H1 (cell line): Measurements from ENCODE around the gene CDIPT. TPM values are rescaled to one million over a fixed set of nuclear protein-coding genes. Genes with fewer than 3 reads are reported as not detected.
A peak's percentile ranks its signal among the peaks of the same experiment; 100 is the strongest.

ENCODE experiments used
- CTCF ChIA-PET: fragments of 300-600 bp; sonication (Branson Sonifier 250); formaldehyde crosslinking; loops from one replicate; lab custom pipeline; 2021; ENCODE audit not compliant: partially characterized antibody; lab: Charles Lee
- POLR2A ChIA-PET: fragments of 300-600 bp; sonication (Branson Sonifier 250); formaldehyde crosslinking; loops from one replicate; lab custom pipeline; 2021; ENCODE audit warnings: inconsistent platforms; ENCODE audit not compliant: partially characterized antibody; lab: Charles Lee
- DNase-seq, 2 experiments: peaks; one replicate each; pipeline versions ENCODE4 v3.0.0 to v3.0.0-alpha.2; 2010 to 2022; ENCODE audit warnings: low spot score in 2 of 2, low read depth in 1 of 2, mixed read lengths in 1 of 2
- FAIRE-seq: peaks from 2 replicates; lab custom pipeline; 2011; peaks lifted over from hg19 to GRCh38; lab: Jason Lieb, UNC
- H2AFZ ChIP-seq: 2 replicates; pipeline ENCODE4 v1.8.1; 2012; ENCODE audit warnings: low read length, inconsistent platforms
- H2AK5ac ChIP-seq: 2 replicates; pipeline ENCODE4 v1.6.1; 2013; ENCODE audit warnings: low read depth, low read length
- H2BK120ac ChIP-seq: replicated peaks from 2 replicates; pipeline ENCODE3; 2013; ENCODE audit warnings: low read depth, low read length, inconsistent platforms
- H2BK12ac ChIP-seq: 2 replicates; pipeline ENCODE4 v1.6.1; 2013; ENCODE audit warnings: low read depth, low read length
- H2BK15ac ChIP-seq: 2 replicates; pipeline ENCODE4 v1.6.1; 2013; ENCODE audit warnings: low read length
- H2BK20ac ChIP-seq: 2 replicates; pipeline ENCODE4 v1.6.1; 2013; ENCODE audit warnings: low read length
- H2BK5ac ChIP-seq: 2 replicates; pipeline ENCODE4 v1.6.1; 2013; ENCODE audit warnings: low read depth, low read length
- H3K14ac ChIP-seq: 2 replicates; pipeline ENCODE4 v1.6.1; 2013; ENCODE audit warnings: inconsistent platforms; ENCODE audit not compliant: insufficient read length
- H3K18ac ChIP-seq: 2 replicates; pipeline ENCODE4 v1.6.1; 2013; ENCODE audit warnings: low read length; ENCODE audit errors: extremely low read depth
- H3K23ac ChIP-seq: 2 replicates; pipeline ENCODE4 v1.6.1; 2013; ENCODE audit warnings: inconsistent platforms; ENCODE audit not compliant: insufficient read length
- H3K23me2 ChIP-seq: 2 replicates; pipeline ENCODE4 v1.6.1; 2013; ENCODE audit warnings: low read depth, low read length
- H3K27ac ChIP-seq: 2 replicates; pipeline ENCODE4 v1.6.1; 2011; ENCODE audit warnings: low read depth, low read length, inconsistent platforms
- H3K27me3 ChIP-seq, 4 experiments: replicated peaks in 1 of 4; 1 replicate in 1 of 4; 2 replicates in 3 of 4; pipeline versions ENCODE4 v1.6.1 to v1.8.1; 2011 to 2013; ENCODE audit warnings: low read length in 3 of 4, mild to moderate bottlenecking in 3 of 4, inconsistent platforms in 2 of 4, mixed read lengths in 2 of 4, moderate library complexity in 1 of 4; ENCODE audit not compliant: control insufficient read depth in 3 of 4, insufficient read depth in 3 of 4; ENCODE audit errors: extremely low read depth in 1 of 4
- H3K36me3 ChIP-seq, 4 experiments: 2 replicates each; pipeline versions ENCODE4 v1.6.1 to v1.8.1; 2011 to 2013; ENCODE audit warnings: mild to moderate bottlenecking in 4 of 4, low read length in 3 of 4, moderate library complexity in 2 of 4, control low read depth in 1 of 4, inconsistent platforms in 1 of 4; ENCODE audit not compliant: insufficient read depth in 4 of 4, control insufficient read depth in 2 of 4
- H3K4ac ChIP-seq: replicated peaks from 2 replicates; pipeline ENCODE3; 2013; ENCODE audit warnings: low read length, low read depth, mixed read lengths, inconsistent platforms; ENCODE audit not compliant: insufficient read length
- H3K4me1 ChIP-seq, 4 experiments: replicated peaks in 1 of 4; 1 replicate in 1 of 4; 2 replicates in 3 of 4; pipeline versions ENCODE4 v1.6.1 to v1.8.1; 2011 to 2013; ENCODE audit warnings: low read length in 3 of 4, inconsistent platforms in 2 of 4, mixed read lengths in 1 of 4; ENCODE audit not compliant: insufficient read depth in 4 of 4, control insufficient read depth in 3 of 4
- H3K4me2 ChIP-seq, 2 experiments: 2 replicates each; pipeline versions ENCODE4 v1.6.1 to v1.8.1; 2011 to 2013; ENCODE audit warnings: low read depth in 2 of 2, low read length in 2 of 2, control low read depth in 1 of 2, inconsistent platforms in 1 of 2, mild to moderate bottlenecking in 1 of 2; ENCODE audit not compliant: insufficient read depth in 1 of 2
- H3K4me3 ChIP-seq, 4 experiments: fragments of 200-600, 300-600 bp in 1 of 4; sonication (generic), shearing (Covaris generic), sonication (Bioruptor Twin) in 1 of 4; 2 replicates each; pipeline versions ENCODE4 v1.5.1 to v1.8.1; 2011 to 2016; ENCODE audit warnings: low read length in 4 of 4, low read depth in 3 of 4, control low read depth in 2 of 4, inconsistent platforms in 2 of 4, mild to moderate bottlenecking in 2 of 4, mixed read lengths in 1 of 4, moderate library complexity in 1 of 4; ENCODE audit not compliant: insufficient read depth in 2 of 4; ENCODE audit errors: extremely low read depth in 1 of 4
- H3K56ac ChIP-seq: replicated peaks from 2 replicates; pipeline ENCODE3; 2013; ENCODE audit warnings: low read depth, mild to moderate bottlenecking, mixed read lengths, low read length, inconsistent platforms; ENCODE audit not compliant: insufficient read length
- H3K79me1 ChIP-seq: 2 replicates; pipeline ENCODE4 v1.6.1; 2013; ENCODE audit warnings: low read depth, low read length, control low read depth
- H3K79me2 ChIP-seq, 2 experiments: 2 replicates each; pipeline versions ENCODE4 v1.6.1 to v1.8.1; 2012 to 2013; ENCODE audit warnings: low read length in 2 of 2, mild to moderate bottlenecking in 2 of 2, inconsistent platforms in 1 of 2; ENCODE audit not compliant: insufficient read depth in 2 of 2, control insufficient read depth in 1 of 2
- H3K9ac ChIP-seq, 4 experiments: replicated peaks in 1 of 4; 1 replicate in 1 of 4; 2 replicates in 3 of 4; pipeline versions ENCODE4 v1.6.1 to v1.8.1; 2011 to 2013; ENCODE audit warnings: low read depth in 3 of 4, low read length in 3 of 4, control low read depth in 2 of 4, mild to moderate bottlenecking in 2 of 4, moderate library complexity in 2 of 4, inconsistent platforms in 1 of 4; ENCODE audit errors: extremely low read depth in 1 of 4
- H3K9me3 ChIP-seq, 2 experiments: 2 replicates each; pipeline versions ENCODE4 v1.6.1 to v1.8.1; 2012 to 2013; ENCODE audit warnings: mild to moderate bottlenecking in 2 of 2, moderate library complexity in 2 of 2, control low read depth in 1 of 2, inconsistent platforms in 1 of 2, low read depth in 1 of 2, low read length in 1 of 2, mixed read lengths in 1 of 2; ENCODE audit not compliant: insufficient read depth in 2 of 2
- H4K20me1 ChIP-seq, 2 experiments: replicated peaks in 1 of 2; 2 replicates each; pipeline versions ENCODE3 to v1.8.1; 2011 to 2013; ENCODE audit warnings: inconsistent platforms in 2 of 2, low read length in 2 of 2, mild to moderate bottlenecking in 1 of 2; ENCODE audit not compliant: insufficient read depth in 2 of 2, control insufficient read depth in 1 of 2
- H4K5ac ChIP-seq: 2 replicates; pipeline ENCODE4 v1.6.1; 2013; ENCODE audit warnings: low read length, low read depth, mixed read lengths, inconsistent platforms; ENCODE audit not compliant: insufficient read length
- H4K8ac ChIP-seq: 2 replicates; pipeline ENCODE4 v1.8.0; 2013; ENCODE audit warnings: mild to moderate bottlenecking, moderate library complexity, low read length, inconsistent platforms; ENCODE audit not compliant: insufficient read depth; ENCODE audit errors: extremely low read depth
- H4K91ac ChIP-seq: replicated peaks from 2 replicates; pipeline ENCODE3; 2013; ENCODE audit warnings: low read length, mixed read lengths, inconsistent platforms; ENCODE audit not compliant: insufficient read length
- KDM4A ChIP-seq: IDR thresholded peaks from one replicate; pipeline ENCODE4 v1.7.1; 2012; ENCODE audit warnings: low read depth, mild to moderate bottlenecking, moderate library complexity, low read length, inconsistent platforms; ENCODE audit not compliant: severe bottlenecking
- PHF8 ChIP-seq: fragments of 200-600 bp; sonication (generic); conservative IDR thresholded peaks from 2 replicates; pipeline ENCODE4 v1.7.1; 2012; ENCODE audit warnings: low read depth, mild to moderate bottlenecking, inconsistent platforms, low read length, moderate library complexity
- POLR2AphosphoS5 ChIP-seq: IDR thresholded peaks from 2 replicates; pipeline ENCODE4 v1.6.1; 2011; ENCODE audit warnings: low read depth, low read length
- RAD21 ChIP-seq, 2 experiments: IDR thresholded peaks in 1 of 2; conservative IDR thresholded peaks in 1 of 2; 2 replicates each; pipeline ENCODE4 v1.6.1; 2011; ENCODE audit warnings: low read depth in 2 of 2, low read length in 2 of 2, improper control_type of control experiment in 1 of 2, inconsistent platforms in 1 of 2, mild to moderate bottlenecking in 1 of 2, moderate library complexity in 1 of 2
- RNF2 ChIP-seq: fragments of 200-900, 300-1000 bp; sonication (generic); IDR thresholded peaks from 2 replicates; pipeline ENCODE4 v1.7.1; 2016; ENCODE audit warnings: borderline replicate concordance, low read depth, mild to moderate bottlenecking, antibody characterized with exemption, low read length; ENCODE audit not compliant: poor library complexity, severe bottlenecking; ENCODE audit errors: missing control alignments
- SIN3A ChIP-seq, 2 experiments: IDR thresholded peaks in 1 of 2; conservative IDR thresholded peaks in 1 of 2; 2 replicates each; pipeline ENCODE4 v1.6.1; 2011 to 2012; ENCODE audit warnings: low read length in 2 of 2, improper control_type of control experiment in 1 of 2, low read depth in 1 of 2, mild to moderate bottlenecking in 1 of 2
- WGBS, 2 experiments: shearing (Covaris generic) in 1 of 2; methylation state at CpG; one replicate each; pipeline versions ENCODE4 v1.1.6 to v1.1.7; 2013 to 2015; ENCODE audit warnings: low lambda C conversion rate in 2 of 2, mixed read lengths in 2 of 2, inconsistent platforms in 1 of 2, low coverage in 1 of 2, missing lambda C conversion rate in 1 of 2; ENCODE audit not compliant: insufficient replicate concordance in 2 of 2, insufficient coverage in 1 of 2, insufficient read length in 1 of 2; ENCODE audit errors: extremely low coverage in 1 of 2, missing lambda C conversion rate in 1 of 2; 5-methylcytosine and 5-hydroxymethylcytosine counted together
- polyA plus RNA-seq, 7 experiments: library from polyadenylated mRNA; depleted of rRNA in 3 of 7; stranded (reverse) in 5 of 7; unstranded in 2 of 7; fragments of >200 nt in 5 of 7; fragments of 200-250 nt in 2 of 7; gene quantifications; 1 replicate in 5 of 7; 2 replicates in 1 of 7; 4 replicates in 1 of 7; pipeline versions ENCODE4 v1.2.1 to v1.2.3, GENCODE V29; 2011 to 2013; ENCODE audit warnings: missing spikeins in 2 of 7, mixed read lengths in 2 of 7
- total RNA-seq: library from RNA; stranded (reverse); fragmentation: NEBNext Ultra II Directional; extraction: Animal tissue kit (Norgen Biotek cat#: 25700); gene quantifications from 2 replicates; pipeline ENCODE4 v1.2.1, GENCODE V29; 2021

CDIPT gene
- total and polyA plus RNA-seq, 2 of the 8 experiments (the other 6 are each of a cell fraction or from before 2014, with no cell fraction given): 69.2 to 140 TPM

DNA sequence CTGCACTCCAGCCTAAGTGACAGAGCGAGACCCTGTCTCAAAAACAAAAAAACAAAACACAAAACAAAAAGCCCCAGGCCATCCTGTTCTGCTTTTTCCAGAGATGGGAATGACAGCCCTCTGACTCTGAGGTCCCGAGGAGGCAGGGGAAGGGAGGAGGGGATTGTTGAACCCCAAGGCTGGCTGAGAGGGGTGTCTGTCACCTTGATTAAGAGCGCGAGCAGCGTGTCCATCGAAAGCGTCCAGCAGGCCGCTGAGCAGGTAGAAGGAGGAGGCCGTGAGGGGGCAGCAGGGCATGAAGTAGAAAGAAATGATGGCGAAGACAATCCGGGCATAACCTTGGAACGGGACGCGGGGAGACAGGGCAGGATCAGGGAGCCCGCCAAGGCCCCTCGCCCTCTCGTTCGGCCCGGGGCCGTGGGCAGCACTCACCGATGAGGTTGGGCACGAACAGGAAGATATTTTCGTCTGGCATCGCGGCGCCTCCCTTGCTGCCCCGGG, 593 bp downstream of the CDIPT start:
- H2BK5ac ChIP-seq: peak overlapping the region; percentile 96

More for the DNA sequence above, 593 bp downstream of the CDIPT start:
- H3K23me2 ChIP-seq: peaks cover 8% of the 10 kb centered on the region; the same call in 1 of the 2 replicates
- DNase-seq (no peak), FAIRE-seq (no peak)
- H4K5ac ChIP-seq: peak overlapping the region; percentile 62
- CTCF ChIA-PET: interaction anchor here (1.1 to 2.4 kb wide), 5 partner anchors 12 to 49 kb away, joined by 3 to 10 read pairs (median 4); no protein-coding TSS in a partner anchor
- POLR2A ChIA-PET: interaction anchor here (0.9 to 3.7 kb wide), 12 partner anchors 8 to 170 kb away, joined by 3 to 11 read pairs (median 4); partner anchors contain the start of genes HIRIP3 and PAGR1
- peaks cover 0 to 11% (median 6%) of the 10 kb centered on the region in 4 experiments; a peak in 5 of 8 replicates for H3K36me3 ChIP-seq
- no peak overlapping the region for H2BK120ac ChIP-seq
- WGBS, 2 experiments: 5% methylated on average over 21 of the region's 27 CpGs; no CpG with 5 or more reads in 1 of the 2 experiments
- H4K91ac ChIP-seq: no peak overlapping the region
- no peak overlapping the region for H3K23ac ChIP-seq
- H3K9ac ChIP-seq: peak overlapping the region; percentile 8 to 93 (median 78); a peak in 6 of 7 replicates
- peak overlapping the region; percentile 64 to 95 for H3K4me2 ChIP-seq
- H3K27ac ChIP-seq: no peak overlapping the region
- peak overlapping the region; percentile 82 to 90 (median 90) for H3K4me3 ChIP-seq
- peak overlapping the region; percentile 39 for H3K4ac ChIP-seq
- H2BK20ac ChIP-seq: no peak overlapping the region
- H2BK15ac ChIP-seq: no peak overlapping the region
- H3K27me3 ChIP-seq: no peaks in the 10 kb centered on the region
- H3K18ac ChIP-seq: peak overlapping the region; percentile 48
- no peak overlapping the region for H2AK5ac ChIP-seq
- TF ChIP-seq KDM4A: peak; percentile 84
- no peak for TF ChIP-seq RNF2
- TF ChIP-seq SIN3A (conservative IDR thresholded peaks at IDR 0.05 in 1 of 2, IDR thresholded peaks at IDR 0.05 in 1 of 2; ENCODE audit: low read depth in 1 of 2, low read length in 2 of 2): 0 out of 4 replicates have a peak, but pooled peaks of 1 of the 2 experiments have one; percentile 11
- no peak for TF ChIP-seq POLR2AphosphoS5
- peak; percentile 48; the same call in 1 of the 2 replicates for TF ChIP-seq PHF8
- 0 out of 4 replicates have a peak, but pooled peaks of 1 of the 2 experiments have one; percentile 6 for TF ChIP-seq RAD21 (IDR thresholded peaks at IDR 0.05 in 1 of 2, conservative IDR thresholded peaks at IDR 0.05 in 1 of 2; ENCODE audit: low read depth in 2 of 2, low read length in 2 of 2)
- TF ChIP-seq, all 59 proteins: peak for 4
- H3K14ac ChIP-seq: no peak overlapping the region
- no peak overlapping the region for H2BK12ac ChIP-seq
- H3K79me1 ChIP-seq: peaks cover 9% of the 10 kb centered on the region
- peaks cover 0 to 9% of the 10 kb centered on the region in 2 experiments; a peak in 2 of 4 replicates for H3K79me2 ChIP-seq
- H3K56ac ChIP-seq: no peak overlapping the region
- no peak overlapping the region; the same call in 1 of the 2 replicates for H2AFZ ChIP-seq
- peaks cover 0 to 7% (median 3%) of the 10 kb centered on the region in 4 experiments; a peak in 3 of 7 replicates for H3K4me1 ChIP-seq
- H4K8ac ChIP-seq: peak overlapping the region; percentile 72; the same call in 1 of the 2 replicates
- peaks cover 0 to 5% of the 10 kb centered on the region in 2 experiments for H4K20me1 ChIP-seq
- no peaks in the 10 kb centered on the region for H3K9me3 ChIP-seq
